ENCODE measurements around the gene NPTX1.

NPTX1 gene

DNA sequence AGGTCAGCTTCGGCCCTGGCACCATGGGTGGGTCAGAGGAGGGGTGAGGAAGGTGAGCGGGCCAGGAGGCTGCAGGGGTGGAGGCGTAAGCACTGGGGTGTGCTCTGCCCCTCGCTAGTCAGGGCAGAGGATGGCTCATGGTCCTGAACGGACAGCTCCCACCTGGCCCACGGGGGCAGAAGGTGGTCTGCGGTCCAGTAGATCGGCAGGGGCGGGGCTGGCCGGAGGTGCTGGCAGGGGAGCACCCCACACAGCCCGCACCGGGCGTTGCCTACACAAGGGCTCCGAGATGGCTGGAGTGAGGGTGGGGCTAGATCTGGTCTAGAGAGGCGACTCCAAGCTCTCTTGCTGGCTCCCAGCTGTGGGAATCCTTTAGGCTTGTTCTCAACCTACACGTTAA, 8.2 kb downstream of the NPTX1 start:
- peaks cover 33% of the 10 kb centered on the region for H3K27me3 Mint-ChIP-seq (ENCODE audit: low read depth)
- H3K36me3 Mint-ChIP-seq (ENCODE audit: low read depth) = peaks cover 5% of the 10 kb centered on the region
- H3K4me3 Mint-ChIP-seq = no peak overlapping the region
- no peak overlapping the region for H3K27ac Mint-ChIP-seq
- H3K9me3 Mint-ChIP-seq = no peaks in the 10 kb centered on the region
- DNase-seq (ENCODE audit: low spot score) = no peak
- H3K4me1 Mint-ChIP-seq (ENCODE audit: low read depth) = peaks cover 3% of the 10 kb centered on the region

DNA sequence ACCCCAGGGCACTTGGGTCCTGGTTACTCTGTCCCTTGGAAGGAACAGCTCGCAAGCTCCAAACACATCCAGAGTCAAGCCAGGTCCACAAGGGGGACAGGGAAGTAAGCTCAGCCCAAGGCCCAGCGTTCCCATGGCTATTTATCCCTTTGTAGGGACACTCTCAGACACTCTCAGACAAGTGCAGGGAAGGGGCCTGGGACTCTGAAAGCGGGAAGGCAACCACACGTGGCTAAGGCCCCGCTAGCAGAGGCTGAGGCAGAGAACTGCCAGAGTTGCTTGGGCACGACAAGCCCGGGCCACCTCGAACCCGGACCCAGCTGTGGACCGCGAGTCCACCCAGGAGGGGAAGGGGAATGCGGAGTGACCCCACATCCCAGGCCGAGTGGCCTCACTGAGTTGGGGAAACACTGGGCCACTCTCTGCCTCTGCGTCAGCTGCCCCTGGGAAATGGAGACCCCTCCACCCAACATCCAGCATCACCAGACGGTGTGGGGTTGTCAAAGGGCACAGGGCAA, 10.2 kb downstream of the NPTX1 start:
- Mint-ChIP-seq H3K27me3 (ENCODE audit: low read depth) (peaks cover 22% of the 10 kb centered on the region), H3K36me3 (ENCODE audit: low read depth) (peaks cover 5% of the 10 kb centered on the region), H3K9me3 (no peaks in the 10 kb centered on the region), H3K4me3 (no peak overlapping the region), H3K27ac (no peak overlapping the region), H3K4me1 (ENCODE audit: low read depth) (no peaks in the 10 kb centered on the region)
- DNase-seq (ENCODE audit: low spot score) = no peak

DNA sequence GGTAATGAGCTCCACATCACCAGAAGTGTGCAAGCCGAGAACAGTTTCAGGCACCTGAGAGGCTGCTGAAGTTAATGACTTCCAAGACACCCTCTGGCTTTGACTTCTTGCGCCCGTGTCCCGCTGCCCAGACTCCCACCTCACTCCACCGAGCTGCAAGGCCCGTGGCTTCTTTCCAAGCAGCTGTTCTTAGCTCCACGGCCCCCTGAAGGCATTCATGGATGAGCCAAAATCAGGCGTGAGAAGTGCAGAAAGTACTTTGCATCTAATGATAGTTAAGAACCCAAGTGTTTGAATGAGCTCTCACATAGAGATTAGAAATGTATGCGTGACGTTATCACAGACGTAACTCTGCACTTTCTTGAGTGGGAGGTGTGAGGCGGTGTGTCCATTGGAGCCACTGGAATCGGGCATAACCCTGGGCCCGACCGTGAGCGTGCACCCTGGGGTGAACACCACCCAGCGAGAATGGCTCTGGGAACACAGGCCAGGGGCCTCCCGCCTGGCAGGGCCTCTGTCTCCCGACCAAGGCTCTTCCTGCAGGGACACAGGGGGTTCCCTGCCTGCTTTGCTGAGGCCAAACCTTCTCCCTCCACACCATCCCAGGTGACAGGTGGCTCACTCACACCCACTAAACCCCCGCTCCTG, 11.0 kb downstream of the NPTX1 start:
- no peaks in the 10 kb centered on the region for H3K4me1 Mint-ChIP-seq (ENCODE audit: low read depth)
- peaks cover 5% of the 10 kb centered on the region for H3K36me3 Mint-ChIP-seq (ENCODE audit: low read depth)
- peaks cover 24% of the 10 kb centered on the region for H3K27me3 Mint-ChIP-seq (ENCODE audit: low read depth)
- no peaks in the 10 kb centered on the region for H3K9me3 Mint-ChIP-seq
- DNase-seq (ENCODE audit: low spot score) = no peak
- no peak overlapping the region for H3K27ac Mint-ChIP-seq
- H3K4me3 Mint-ChIP-seq = no peak overlapping the region

GRCh38 chr17:80464486-80464885, 11.9 kb downstream of the NPTX1 start:
- H3K9me3 Mint-ChIP-seq = no peaks in the 10 kb centered on the region
- no peaks in the 10 kb centered on the region for H3K4me1 Mint-ChIP-seq (ENCODE audit: low read depth)
- H3K4me3 Mint-ChIP-seq = no peak overlapping the region
- H3K27me3 Mint-ChIP-seq (ENCODE audit: low read depth) = peaks cover 32% of the 10 kb centered on the region
- H3K36me3 Mint-ChIP-seq (ENCODE audit: low read depth) = peaks cover 5% of the 10 kb centered on the region
- no peak overlapping the region for H3K27ac Mint-ChIP-seq
- DNase-seq (ENCODE audit: low spot score) = no peak

- no peaks in the 10 kb centered on the region for H3K9me3 Mint-ChIP-seq
- H3K4me3 Mint-ChIP-seq = no peak overlapping the region
- peaks cover 35% of the 10 kb centered on the region for H3K27me3 Mint-ChIP-seq (ENCODE audit: low read depth)
Measured at GRCh38 chr17:80463784-80464400, 12.5 kb downstream of the NPTX1 start.

GRCh38 chr17:80461528-80462160, 14.8 kb downstream of the NPTX1 start:
- H3K9me3 Mint-ChIP-seq = no peaks in the 10 kb centered on the region
- DNase-seq (ENCODE audit: low spot score) = no peak
- H3K4me3 Mint-ChIP-seq = no peak overlapping the region
- no peaks in the 10 kb centered on the region for H3K36me3 Mint-ChIP-seq (ENCODE audit: low read depth)
- peaks cover 13% of the 10 kb centered on the region for H3K4me1 Mint-ChIP-seq (ENCODE audit: low read depth)
- peaks cover 19% of the 10 kb centered on the region for H3K27me3 Mint-ChIP-seq (ENCODE audit: low read depth)
- H3K27ac Mint-ChIP-seq = no peak overlapping the region

More at GRCh38 chr17:80463784-80464400, 12.5 kb downstream of the NPTX1 start:
- H3K27ac Mint-ChIP-seq = no peak overlapping the region
- no peaks in the 10 kb centered on the region for H3K4me1 Mint-ChIP-seq (ENCODE audit: low read depth)
- DNase-seq (ENCODE audit: low spot score) = no peak
- peaks cover 3% of the 10 kb centered on the region for H3K36me3 Mint-ChIP-seq (ENCODE audit: low read depth)

DNA sequence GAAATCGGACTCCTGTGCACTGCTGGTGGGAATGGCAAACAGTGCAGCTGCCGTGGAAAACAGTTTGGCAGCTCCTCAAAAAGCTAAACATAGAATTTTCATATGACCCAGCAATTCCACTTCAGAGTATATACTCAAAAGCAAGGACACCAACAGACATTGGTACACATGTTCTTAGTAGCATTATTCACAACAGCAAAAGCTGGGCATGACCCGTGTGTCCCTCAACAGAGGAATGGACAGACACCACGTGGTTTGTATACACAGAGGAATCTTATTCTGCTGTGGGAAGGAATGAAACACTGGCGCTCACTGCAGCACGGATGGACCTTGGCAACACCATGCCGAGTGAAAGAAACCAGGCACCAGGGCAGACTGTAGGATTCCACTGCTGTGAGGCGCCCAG, 16.0 kb downstream of the NPTX1 start:
- Mint-ChIP-seq H3K9me3 (no peaks in the 10 kb centered on the region), H3K27ac (no peak overlapping the region), H3K4me1 (ENCODE audit: low read depth) (peaks cover 20% of the 10 kb centered on the region), H3K36me3 (ENCODE audit: low read depth) (no peaks in the 10 kb centered on the region), H3K4me3 (no peak overlapping the region), H3K27me3 (ENCODE audit: low read depth) (peaks cover 19% of the 10 kb centered on the region)
- no peak for DNase-seq (ENCODE audit: low spot score)

DNA sequence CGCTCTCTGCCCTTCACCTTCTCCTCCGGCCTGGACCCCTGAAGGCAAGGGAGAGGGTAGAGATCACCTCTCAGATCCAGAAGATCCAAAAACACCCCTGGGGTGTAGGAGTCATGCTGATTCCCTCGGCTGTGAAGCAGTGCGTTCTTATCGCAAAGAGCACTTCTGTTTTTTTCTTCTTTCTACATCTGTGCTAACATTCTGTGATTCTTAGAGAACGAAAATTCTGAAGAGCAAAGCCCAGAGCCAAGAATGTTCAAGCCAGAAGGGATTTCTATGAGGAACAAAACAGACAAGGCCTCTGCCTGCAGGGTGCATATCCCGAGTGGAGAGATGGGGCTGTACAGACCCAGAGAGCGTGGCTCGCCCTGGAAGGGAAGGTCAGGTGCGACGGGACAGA, 17.2 kb downstream of the NPTX1 start:
- H3K27me3 Mint-ChIP-seq (ENCODE audit: low read depth) = peaks cover 19% of the 10 kb centered on the region
- H3K27ac Mint-ChIP-seq = no peak overlapping the region
- H3K4me1 Mint-ChIP-seq (ENCODE audit: low read depth) = peaks cover 22% of the 10 kb centered on the region
- DNase-seq (ENCODE audit: low spot score) = no peak
- no peaks in the 10 kb centered on the region for H3K9me3 Mint-ChIP-seq
- H3K36me3 Mint-ChIP-seq (ENCODE audit: low read depth) = no peaks in the 10 kb centered on the region
- no peak overlapping the region for H3K4me3 Mint-ChIP-seq

GRCh38 chr17:80458016-80458415, 18.4 kb downstream of the NPTX1 start:
- Mint-ChIP-seq H3K27ac (no peak overlapping the region), H3K36me3 (ENCODE audit: low read depth) (peaks cover 1% of the 10 kb centered on the region), H3K9me3 (no peaks in the 10 kb centered on the region), H3K4me3 (no peak overlapping the region), H3K4me1 (ENCODE audit: low read depth) (peaks cover 32% of the 10 kb centered on the region), H3K27me3 (ENCODE audit: low read depth) (peaks cover 19% of the 10 kb centered on the region)
- DNase-seq (ENCODE audit: low spot score) = no peak

GRCh38 chr17:80457236-80457856, 19.1 kb downstream of the NPTX1 start:
- Mint-ChIP-seq H3K27ac (peak overlapping the region; percentile 61), H3K36me3 (ENCODE audit: low read depth) (peaks cover 1% of the 10 kb centered on the region), H3K27me3 (ENCODE audit: low read depth) (peaks cover 19% of the 10 kb centered on the region), H3K4me1 (ENCODE audit: low read depth) (peaks cover 32% of the 10 kb centered on the region), H3K4me3 (peak overlapping the region; percentile 52), H3K9me3 (no peaks in the 10 kb centered on the region)
- peak; percentile 35 for DNase-seq (ENCODE audit: low spot score)

- Mint-ChIP-seq H3K4me1 (ENCODE audit: low read depth) (peaks cover 32% of the 10 kb centered on the region), H3K27me3 (ENCODE audit: low read depth) (peaks cover 19% of the 10 kb centered on the region), H3K4me3 (peak overlapping the region; percentile 52), H3K9me3 (no peaks in the 10 kb centered on the region), H3K36me3 (ENCODE audit: low read depth) (peaks cover 1% of the 10 kb centered on the region), H3K27ac (peak overlapping the region; percentile 61)
- DNase-seq (ENCODE audit: low spot score) = no peak
Measured at GRCh38 chr17:80456465-80457235, 19.8 kb downstream of the NPTX1 start.

GRCh38 chr17:80455784-80456183, 20.6 kb downstream of the NPTX1 start:
- Mint-ChIP-seq H3K36me3 (ENCODE audit: low read depth) (peaks cover 1% of the 10 kb centered on the region), H3K27ac (peak overlapping the region; percentile 92), H3K4me3 (peak overlapping the region; percentile 95), H3K9me3 (no peaks in the 10 kb centered on the region), H3K4me1 (ENCODE audit: low read depth) (peaks cover 32% of the 10 kb centered on the region), H3K27me3 (ENCODE audit: low read depth) (peaks cover 17% of the 10 kb centered on the region)
- no peak for DNase-seq (ENCODE audit: low spot score)

GRCh38 chr17:80455336-80455710, 21.1 kb downstream of the NPTX1 start:
- peak; percentile 56 for DNase-seq (ENCODE audit: low spot score)
- Mint-ChIP-seq H3K4me3 (peak overlapping the region; percentile 95), H3K9me3 (no peaks in the 10 kb centered on the region), H3K27me3 (ENCODE audit: low read depth) (peaks cover 13% of the 10 kb centered on the region), H3K27ac (peak overlapping the region; percentile 92), H3K4me1 (ENCODE audit: low read depth) (peaks cover 32% of the 10 kb centered on the region), H3K36me3 (ENCODE audit: low read depth) (peaks cover 1% of the 10 kb centered on the region)

Measured in T-helper 2 cell treated with Interferon-gamma antibody and Interleukin-4, amounts not matched to agents 5 μg/mL and 100 μg/mL, for 36 hours (primary cell).